KOPT-K1 (cell line): Measurements from ENCODE around the gene DNASE1L3.

Experiments used
- H3K27ac ChIP-seq: fragments of 200-600 bp; sonication (generic); 2 replicates; pipeline ENCODE4 v1.5.1; 2016; ENCODE audit warnings: antibody characterized with exemption, mild to moderate bottlenecking, low read depth, low read length; ENCODE audit not compliant: poor library complexity, severe bottlenecking
- H3K36me3 ChIP-seq: fragments of 200-600 bp; sonication (generic); 2 replicates; pipeline ENCODE4 v1.5.1; 2017; ENCODE audit warnings: antibody characterized with exemption, mild to moderate bottlenecking, low read length, moderate library complexity; ENCODE audit not compliant: insufficient read depth
- H3K9me3 ChIP-seq: fragments of 200-600 bp; sonication (generic); 2 replicates; pipeline ENCODE4 v1.5.1; 2017; ENCODE audit warnings: antibody characterized with exemption, low read length, mild to moderate bottlenecking; ENCODE audit not compliant: insufficient read depth, poor library complexity, severe bottlenecking

DNASE1L3 gene

DNA sequence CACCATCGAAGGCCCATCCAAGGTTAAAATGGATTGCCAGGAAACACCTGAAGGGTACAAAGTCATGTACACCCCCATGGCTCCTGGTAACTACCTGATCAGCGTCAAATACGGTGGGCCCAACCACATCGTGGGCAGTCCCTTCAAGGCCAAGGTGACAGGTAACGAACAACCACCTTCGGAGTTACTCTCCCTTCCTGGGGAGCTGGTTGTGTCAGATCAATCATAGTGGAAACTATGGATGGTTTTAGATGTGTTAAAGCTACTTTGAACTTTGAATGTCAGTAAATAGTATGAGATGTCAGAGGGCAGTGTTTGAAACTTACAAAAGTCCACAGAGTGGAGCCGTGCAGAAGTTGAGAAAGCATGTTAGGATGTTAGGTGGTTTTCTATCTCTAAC lies 42.3 kb downstream of the DNASE1L3 start:
- Histone ChIP-seq H3K9me3 (no peaks in the 10 kb centered on the region), H3K27ac (no peak overlapping the region), H3K36me3 (peaks cover 11% of the 10 kb centered on the region; the same call in 1 of the 2 replicates)

- Histone ChIP-seq H3K27ac (no peak overlapping the region), H3K36me3 (peaks cover 16% of the 10 kb centered on the region; the same call in 1 of the 2 replicates)
Measured at GRCh38 chr3:58167431-58168351, 43.1 kb downstream of the DNASE1L3 start.

GRCh38 chr3:58164906-58165821 lies 45.6 kb downstream of the DNASE1L3 start:
- Histone ChIP-seq H3K27ac (no peak overlapping the region), H3K9me3 (no peaks in the 10 kb centered on the region), H3K36me3 (peaks cover 16% of the 10 kb centered on the region; the same call in 1 of the 2 replicates)

More at GRCh38 chr3:58167431-58168351, 43.1 kb downstream of the DNASE1L3 start:
- H3K9me3 ChIP-seq: no peaks in the 10 kb centered on the region

DNA sequence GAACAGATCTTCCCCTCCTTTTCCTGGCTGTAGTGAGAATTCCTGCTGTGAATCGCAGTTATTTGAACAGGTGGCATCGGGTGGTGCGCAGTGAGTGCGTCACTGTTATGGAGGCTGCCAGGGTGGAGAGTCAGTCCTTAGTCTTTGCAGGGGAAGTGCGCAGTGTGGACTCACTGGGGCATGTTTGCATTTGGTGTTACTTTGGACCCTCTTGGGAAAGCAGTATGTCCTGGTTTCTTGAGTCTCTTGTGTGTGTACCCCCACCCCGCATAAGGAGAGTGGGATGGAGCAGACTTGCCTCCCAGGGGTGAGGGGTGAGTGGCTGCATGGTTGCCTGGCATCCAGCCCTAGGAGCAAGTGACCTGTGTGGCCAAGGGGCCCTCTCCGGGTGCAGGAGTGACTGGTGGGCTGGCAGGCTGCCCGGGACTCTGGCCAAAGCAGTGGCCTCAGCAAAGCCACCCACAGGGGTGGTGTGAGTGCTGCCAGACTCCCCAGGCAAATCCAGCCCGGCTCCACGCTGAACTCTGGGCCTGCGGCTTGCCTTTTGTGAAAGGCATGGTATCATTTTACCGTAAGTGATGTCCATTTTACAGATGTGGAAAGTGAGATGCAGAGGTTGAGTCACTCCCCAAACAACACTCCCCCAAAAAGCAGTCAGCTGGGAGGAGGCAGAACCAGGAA lies 46.4 kb downstream of the DNASE1L3 start:
- no peak overlapping the region for H3K27ac ChIP-seq
- H3K9me3 ChIP-seq: no peaks in the 10 kb centered on the region
- H3K36me3 ChIP-seq: peaks cover 16% of the 10 kb centered on the region; the same call in 1 of the 2 replicates

- Histone ChIP-seq H3K27ac (no peak overlapping the region), H3K36me3 (peaks cover 16% of the 10 kb centered on the region; the same call in 1 of the 2 replicates), H3K9me3 (no peaks in the 10 kb centered on the region)
Measured at GRCh38 chr3:58163234-58163633, 47.5 kb downstream of the DNASE1L3 start.

DNA sequence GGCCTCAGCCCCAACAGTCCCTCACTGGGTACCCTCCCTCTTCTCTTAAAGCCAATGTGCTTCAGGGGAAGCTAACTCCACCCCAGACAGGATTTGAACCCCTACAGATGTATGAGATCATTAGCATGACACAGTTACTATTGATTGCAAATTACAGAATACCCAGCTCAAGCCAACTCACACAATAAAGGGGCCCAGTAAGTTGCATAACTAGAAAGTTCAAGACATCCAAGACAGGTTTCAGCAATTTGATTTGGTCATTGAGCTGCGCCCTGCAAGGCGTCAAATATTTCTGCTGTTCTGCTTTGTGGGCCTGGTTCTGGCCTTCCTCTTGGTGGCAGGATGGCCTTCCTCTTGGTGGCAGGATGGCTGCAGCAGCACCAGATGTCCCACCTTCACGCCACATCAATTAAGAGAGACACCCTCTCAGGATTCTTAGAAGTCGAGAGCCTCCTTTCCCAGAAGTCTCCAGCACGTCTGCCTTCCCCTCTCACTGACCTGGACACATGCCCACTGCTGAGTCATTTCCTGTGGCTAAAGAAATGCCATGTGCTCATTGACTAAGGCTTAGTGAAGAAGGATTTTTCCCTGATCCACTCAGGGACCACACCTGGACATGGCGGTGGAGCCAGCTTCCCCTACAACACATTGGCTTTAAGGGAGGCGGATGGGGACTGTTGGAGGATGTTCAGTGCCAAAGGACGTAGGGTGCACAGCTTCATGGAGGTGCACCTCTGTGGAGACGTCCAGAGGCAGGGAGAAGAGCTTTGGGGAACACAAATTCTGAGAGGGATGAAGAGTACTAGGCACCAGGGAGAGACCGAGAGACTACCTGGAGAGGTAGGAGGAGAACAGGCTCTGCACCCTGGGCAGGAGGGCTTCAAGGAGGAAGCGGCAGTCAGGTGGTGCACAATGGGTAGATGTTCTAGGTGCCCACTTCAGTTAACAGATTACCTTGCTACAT lies 49.1 kb downstream of the DNASE1L3 start:
- Histone ChIP-seq H3K36me3 (peaks cover 25% of the 10 kb centered on the region; the same call in 1 of the 2 replicates), H3K9me3 (no peaks in the 10 kb centered on the region), H3K27ac (no peak overlapping the region)

DNA sequence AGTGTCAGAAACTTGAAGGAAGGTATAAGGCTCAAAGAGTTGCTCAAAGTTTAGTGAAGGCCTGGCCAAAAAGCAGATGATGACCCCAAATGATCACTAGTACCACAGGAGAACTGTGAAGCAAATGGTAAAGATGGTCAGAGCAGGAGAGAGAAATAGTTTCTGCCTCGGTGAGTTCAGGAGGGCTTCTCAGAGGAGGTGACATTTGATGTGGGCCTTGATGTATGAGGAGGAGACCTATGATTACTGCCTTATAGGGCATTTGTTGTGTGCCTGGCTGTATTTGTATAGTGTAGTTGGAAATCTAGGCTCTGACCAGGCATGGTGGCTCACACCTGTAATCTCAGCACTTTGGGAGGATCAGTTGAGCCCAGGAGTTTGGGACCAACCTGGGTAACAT lies 50.4 kb downstream of the DNASE1L3 start:
- no peak overlapping the region for H3K27ac ChIP-seq
- no peaks in the 10 kb centered on the region for H3K9me3 ChIP-seq
- H3K36me3 ChIP-seq: peaks cover 32% of the 10 kb centered on the region; the same call in 1 of the 2 replicates

DNA sequence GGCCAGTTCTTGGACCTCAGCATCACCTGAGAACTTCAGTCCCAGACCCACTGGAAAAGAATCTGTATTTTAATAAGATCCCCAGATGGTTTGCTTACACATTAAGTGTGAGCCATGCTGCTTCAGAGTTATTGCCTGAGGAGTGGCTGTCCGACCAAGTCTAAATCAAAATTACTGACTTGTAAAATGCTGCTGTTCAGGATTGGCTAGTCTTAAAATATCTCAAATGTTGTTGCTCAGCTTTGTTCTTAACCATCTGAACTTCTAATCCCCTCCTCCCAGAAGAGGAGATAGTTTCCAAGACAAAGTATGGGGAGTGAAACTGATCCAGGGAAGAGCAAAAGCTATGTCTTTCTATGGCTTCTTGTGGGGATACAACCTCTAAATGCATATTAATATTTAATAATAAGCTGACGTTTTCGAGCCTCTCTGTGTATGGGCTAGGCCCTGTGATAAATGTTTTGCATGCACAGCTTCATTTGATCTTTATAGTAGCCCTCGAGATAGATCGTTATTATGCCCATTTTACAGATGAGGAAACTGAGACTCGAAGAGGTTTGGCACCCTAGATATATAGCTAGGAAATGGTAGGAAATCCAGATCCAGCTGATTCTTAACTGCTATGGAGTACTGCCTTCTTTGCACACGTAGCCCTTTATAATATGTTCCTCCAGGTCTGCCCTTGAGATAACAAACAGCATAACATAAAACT lies 52.2 kb downstream of the DNASE1L3 start:
- Histone ChIP-seq H3K36me3 (peaks cover 31% of the 10 kb centered on the region; the same call in 1 of the 2 replicates), H3K27ac (no peak overlapping the region), H3K9me3 (no peaks in the 10 kb centered on the region)

DNA sequence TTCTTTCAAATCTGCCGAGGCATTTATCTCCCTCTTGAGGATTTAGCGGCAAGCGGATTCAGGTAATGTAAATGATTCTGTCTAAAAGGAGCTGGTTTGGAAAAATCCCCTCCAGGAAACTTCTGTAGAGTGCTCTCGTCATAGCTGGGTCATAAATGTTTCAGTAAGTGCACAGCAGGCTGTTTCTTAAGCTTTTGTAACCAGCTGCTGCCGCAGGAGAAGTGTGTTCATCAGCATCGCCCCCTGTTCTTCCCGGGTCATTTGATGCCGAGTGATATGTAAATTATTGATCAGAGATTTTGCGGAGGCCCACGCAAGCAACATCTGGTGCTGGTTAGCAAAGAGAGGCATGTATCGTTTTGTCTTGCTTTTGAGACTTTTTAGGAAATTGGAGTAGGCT lies 53.1 kb downstream of the DNASE1L3 start:
- H3K36me3 ChIP-seq: peaks cover 25% of the 10 kb centered on the region; the same call in 1 of the 2 replicates
- no peak overlapping the region for H3K27ac ChIP-seq
- no peaks in the 10 kb centered on the region for H3K9me3 ChIP-seq

DNA sequence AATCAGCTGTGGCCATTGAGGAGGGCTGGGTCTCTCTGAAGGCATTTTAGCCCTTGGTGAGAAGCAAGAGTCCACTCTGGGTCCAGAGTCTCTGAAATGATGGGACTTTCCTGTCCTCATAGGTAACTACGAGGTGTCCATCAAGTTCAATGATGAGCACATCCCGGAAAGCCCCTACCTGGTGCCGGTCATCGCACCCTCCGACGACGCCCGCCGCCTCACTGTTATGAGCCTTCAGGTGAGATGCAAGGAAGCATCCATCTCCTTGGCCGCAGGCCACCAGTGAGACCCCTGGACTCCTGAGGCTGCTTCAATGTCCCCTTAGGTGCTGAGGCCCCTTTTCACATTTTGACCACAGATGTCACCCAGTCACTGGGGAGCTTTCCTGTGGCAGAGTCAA lies 54.9 kb downstream of the DNASE1L3 start:
- Histone ChIP-seq H3K36me3 (peaks cover 34% of the 10 kb centered on the region; the same call in 1 of the 2 replicates), H3K9me3 (no peaks in the 10 kb centered on the region), H3K27ac (no peak overlapping the region)

GRCh38 chr3:58154626-58155449 lies 55.9 kb downstream of the DNASE1L3 start:
- H3K36me3 ChIP-seq: peaks cover 43% of the 10 kb centered on the region
- no peaks in the 10 kb centered on the region for H3K9me3 ChIP-seq
- H3K27ac ChIP-seq: no peak overlapping the region

- Histone ChIP-seq H3K27ac (no peak overlapping the region), H3K9me3 (no peaks in the 10 kb centered on the region), H3K36me3 (peaks cover 57% of the 10 kb centered on the region)
Measured at GRCh38 chr3:58153371-58153770, 57.4 kb downstream of the DNASE1L3 start.
